A549 (cell line): Measurements from ENCODE around the gene HINT3. TPM values are rescaled to one million over a fixed set of nuclear protein-coding genes. Genes with fewer than 3 reads are reported as not detected.

Experiments used
- ATAC-seq, 2 experiments: fragments of 200-7000 bp in 1 of 2; fragments of >200 bp in 1 of 2; cut with Nextera tagmentation in 1 of 2; cut with Tn5 transposase in 1 of 2; 3 replicates each; pipeline versions ENCODE4 v1.8.0 to v1.9.1; 2018 to 2020; ENCODE audit warnings: mild to moderate bottlenecking in 1 of 2, moderate library complexity in 1 of 2
- CTCF ChIA-PET: fragments of 300-600 bp; sonication (Branson Sonifier 250); formaldehyde crosslinking; extraction: SDS; loops from one replicate; lab custom pipeline; 2021; ENCODE audit warnings: antibody characterized with exemption, inconsistent platforms; lab: Yijun Ruan, JAX
- POLR2A ChIA-PET: fragments of 350-600 bp; formaldehyde crosslinking; extraction: SDS; loops from one replicate; lab custom pipeline; 2021; ENCODE audit warnings: antibody characterized with exemption, inconsistent platforms; lab: Yijun Ruan, JAX
- DNase-seq, 2 experiments: peaks; one replicate each; pipeline versions ENCODE4 v3.0.0 to v3.0.0-alpha.2; 2011 to 2016; ENCODE audit warnings: low read depth in 1 of 2, low spot score in 1 of 2
- FAIRE-seq: peaks from 2 replicates; lab custom pipeline; 2011; peaks lifted over from hg19 to GRCh38; lab: Jason Lieb, UNC
- H3K27ac ChIP-seq, 2 experiments: fragments of >200 bp; sonication (Bioruptor Twin); formaldehyde crosslinking; 3 replicates each; pipeline ENCODE4 v1.5.1; 2016 to 2017
- H3K4me1 ChIP-seq: fragments of >200 bp; sonication (Bioruptor Twin); formaldehyde crosslinking; 3 replicates; pipeline ENCODE4 v1.6.1; 2016
- H3K4me2 ChIP-seq: fragments of >200 bp; sonication (Bioruptor Twin); formaldehyde crosslinking; 3 replicates; pipeline ENCODE4 v1.6.1; 2016
- H3K4me3 ChIP-seq: fragments of >200 bp; sonication (Bioruptor Twin); formaldehyde crosslinking; 3 replicates; pipeline ENCODE4 v1.5.1; 2016
- H3K9me3 ChIP-seq: fragments of >200 bp; sonication (Bioruptor Twin); formaldehyde crosslinking; 3 replicates; pipeline ENCODE4 v1.6.1; 2016
- BHLHE40 ChIP-seq: IDR thresholded peaks from 2 replicates; pipeline ENCODE4 v1.6.1; 2012; ENCODE audit warnings: low read depth, low read length, inconsistent platforms
- CBX8 ChIP-seq: fragments of 200-600 bp; sonication (generic); IDR thresholded peaks from 2 replicates; pipeline ENCODE4 v1.6.1; 2016
- CTCF ChIP-seq: fragments of >200 bp; sonication (Bioruptor Twin); formaldehyde crosslinking; IDR thresholded peaks from 3 replicates; pipeline ENCODE4 v1.5.1; 2016
- E2F6 ChIP-seq: IDR thresholded peaks from 2 replicates; pipeline ENCODE4 v1.6.1; 2012; ENCODE audit warnings: low read depth, borderline replicate concordance
- EHF ChIP-seq: fragments of 250-450 bp; sonication (Bioruptor Pico); IDR thresholded peaks from 2 replicates; pipeline ENCODE4 v1.5.0; 2020; ENCODE audit warnings: mild to moderate bottlenecking
- ESRRA ChIP-seq: fragments of 150-350 bp; IDR thresholded peaks from 2 replicates; pipeline ENCODE4 v1.6.1; 2014; ENCODE audit warnings: mild to moderate bottlenecking, low read length, borderline replicate concordance
- FOSB ChIP-seq: fragments of 250-450 bp; sonication (Bioruptor Pico); IDR thresholded peaks from 2 replicates; pipeline ENCODE4 v1.5.0; 2020; ENCODE audit warnings: mild to moderate bottlenecking, moderate library complexity
- FOSL2 ChIP-seq, 2 experiments: fragments of 450-650 bp in 1 of 2; fragments of >200 bp in 1 of 2; sonication (Bioruptor Twin) in 1 of 2; formaldehyde crosslinking; IDR thresholded peaks; 2 replicates each; pipeline versions ENCODE4 v1.5.0 to v1.6.1; 2016 to 2020; ENCODE audit warnings: mild to moderate bottlenecking in 1 of 2, moderate library complexity in 1 of 2
- HDAC2 ChIP-seq: fragments of 200-600 bp; sonication (generic); IDR thresholded peaks from 2 replicates; pipeline ENCODE4 v1.6.1; 2016
- HOXB13 ChIP-seq: fragments of 250-450 bp; sonication (Bioruptor Pico); IDR thresholded peaks from 2 replicates; pipeline ENCODE4 v1.5.0; 2020; ENCODE audit warnings: low read depth, mild to moderate bottlenecking, moderate library complexity
- KDM5A ChIP-seq: fragments of 200-600 bp; sonication (generic); IDR thresholded peaks from 2 replicates; pipeline ENCODE4 v1.6.1; 2016; ENCODE audit warnings: antibody characterized with exemption, mild to moderate bottlenecking
- MAFK ChIP-seq: fragments of 450-650 bp; IDR thresholded peaks from 2 replicates; pipeline ENCODE4 v1.6.1; 2014; ENCODE audit not compliant: partially characterized antibody
- MAX ChIP-seq: IDR thresholded peaks from 2 replicates; pipeline ENCODE4 v1.6.1; 2012
- MAZ ChIP-seq: fragments of 150-350 bp; IDR thresholded peaks from 2 replicates; pipeline ENCODE4 v1.6.1; 2014; ENCODE audit warnings: antibody characterized with exemption, low read depth, low read length, borderline replicate concordance
- NFE2L2 ChIP-seq: fragments of 150-350 bp; conservative IDR thresholded peaks from 2 replicates; pipeline ENCODE4 v1.6.1; 2014; ENCODE audit warnings: low read length
- NR3C1 ChIP-seq: fragments of >200 bp; sonication (Bioruptor Twin); formaldehyde crosslinking; IDR thresholded peaks from 3 replicates; pipeline ENCODE4 v1.6.1; 2017
- PBX3 ChIP-seq: IDR thresholded peaks from 2 replicates; pipeline ENCODE4 v1.6.1; 2012
- RARB ChIP-seq: fragments of 250-450 bp; sonication (Bioruptor Pico); IDR thresholded peaks from 2 replicates; pipeline ENCODE4 v1.8.0; 2021; ENCODE audit warnings: mild to moderate bottlenecking, moderate library complexity
- REST ChIP-seq: fragments of 200-600 bp; sonication (generic); IDR thresholded peaks from 2 replicates; pipeline ENCODE4 v1.6.1; 2016; ENCODE audit warnings: antibody characterized with exemption, mild to moderate bottlenecking, moderate library complexity
- TFCP2L1 ChIP-seq: fragments of 250-450 bp; sonication (Bioruptor Pico); IDR thresholded peaks from 2 replicates; pipeline ENCODE4 v1.5.0; 2021; ENCODE audit warnings: mild to moderate bottlenecking
- ZNF302 ChIP-seq: fragments of 250-450 bp; sonication (Bioruptor Pico); IDR thresholded peaks from 2 replicates; pipeline ENCODE4 v1.9.0; 2021; ENCODE audit warnings: inconsistent platforms, mild to moderate bottlenecking, moderate library complexity
- ZSCAN20 ChIP-seq: fragments of 250-450 bp; sonication (Bioruptor Pico); IDR thresholded peaks from 2 replicates; pipeline ENCODE4 v1.8.0; 2022; ENCODE audit warnings: mild to moderate bottlenecking, moderate library complexity
- WGBS: methylation state at CpG from one replicate; pipeline ENCODE4 v1.1.6; 2017; ENCODE audit errors: missing lambda C conversion rate; 5-methylcytosine and 5-hydroxymethylcytosine counted together
- polyA plus RNA-seq, 4 experiments: library from polyadenylated mRNA; depleted of rRNA in 3 of 4; stranded (reverse); fragments of >200 nt; fragmentation: RNase III in 1 of 4; extraction: RNeasy Plus Mini Kit Qiagen cat#74134 plus additional on column Dnase treatment in 1 of 4; gene quantifications; 2 replicates in 3 of 4; 3 replicates in 1 of 4; pipeline ENCODE4 v1.2.3, GENCODE V29; 2011 to 2017

HINT3 gene
- polyA plus RNA-seq, 2 of the 4 experiments (the other 2 are of a cell fraction) = 4.7 to 13.0 TPM

- ATAC-seq = no peak
- WGBS = 94% methylated on average over 4 of the region's 4 CpGs
- Histone ChIP-seq H3K9me3 (no peaks in the 10 kb centered on the region), H3K27ac (no peak overlapping the region), H3K4me3 (no peak overlapping the region), H3K4me1 (peaks cover 22% of the 10 kb centered on the region; the same call in 2 of the 3 replicates)
- POLR2A ChIA-PET = interaction anchor here (3.0 kb wide), 1 partner anchor 169 kb away, joined by 14 read pairs; the partner anchor contains the start of gene NCOA7
- no peak for FAIRE-seq
- DNase-seq = no peak
- CTCF ChIA-PET = interaction anchor here (5.2 kb wide), 1 partner anchor 15 kb away, joined by 27 read pairs; no protein-coding TSS in a partner anchor
- no peak for TF ChIP-seq NFE2L2
- TF ChIP-seq REST = no peak
- no peak for TF ChIP-seq ESRRA
- TF ChIP-seq ZNF302 (CRISPR knock-in tag) = no peak
- no peak for TF ChIP-seq ZSCAN20
- no peak for TF ChIP-seq TFCP2L1
- TF ChIP-seq MAX = no peak
- TF ChIP-seq MAFK = no peak
- no peak for TF ChIP-seq E2F6
- TF ChIP-seq, all 56 proteins: peak for 0
- H3K4me2 ChIP-seq = no peak overlapping the region; the same call in 2 of the 3 replicates
Measured at GRCh38 chr6:125959041-125959440, 2.5 kb downstream of the HINT3 start.

- no peak overlapping the region for H3K4me3 ChIP-seq
- CTCF ChIA-PET = interaction anchor here (0.8 to 1.8 kb wide), 5 partner anchors 8 to 180 kb away, joined by 3 to 6 read pairs (median 4); no protein-coding TSS in a partner anchor
- DNase-seq (no peak), FAIRE-seq (no peak), ATAC-seq (no peak)
- WGBS = 85% methylated on average over 3 of the region's 3 CpGs
- no peaks in the 10 kb centered on the region for H3K9me3 ChIP-seq
- POLR2A ChIA-PET = no interaction called here
- no peak overlapping the region for H3K4me2 ChIP-seq
- TF ChIP-seq EHF = no peak
- TF ChIP-seq CTCF = no peak
- no peak for TF ChIP-seq MAZ
- no peak for TF ChIP-seq FOSL2 (IDR thresholded peaks at IDR 0.05)
- no peak for TF ChIP-seq FOSL2 (CRISPR knock-in tag; IDR thresholded peaks at IDR 0.05)
- no peak for TF ChIP-seq HDAC2
- no peak for TF ChIP-seq CBX8
- no peak for TF ChIP-seq BHLHE40
- no peak for TF ChIP-seq HOXB13 (CRISPR knock-in tag)
- no peak for TF ChIP-seq KDM5A
- TF ChIP-seq PBX3 = no peak
- TF ChIP-seq FOSB = no peak
- no peak for TF ChIP-seq RARB (CRISPR knock-in tag)
- no peak for TF ChIP-seq NR3C1
- peaks cover 16% of the 10 kb centered on the region; the same call in 2 of the 3 replicates for H3K4me1 ChIP-seq
- no peak overlapping the region for H3K27ac ChIP-seq
Measured at GRCh38 chr6:125961117-125961516, 4.5 kb downstream of the HINT3 start.
